ENCODE measurements around the gene STK39.
A peak's percentile ranks its signal among the peaks of the same experiment; 100 is the strongest.

The STK39 gene

GRCh38 chr2:168207851-168208250 lies 39.5 kb downstream of the STK39 start:
- DNase-seq = no peak

- DNase-seq = no peak
Measured at GRCh38 chr2:168203762-168204693, 43.4 kb downstream of the STK39 start.

DNA sequence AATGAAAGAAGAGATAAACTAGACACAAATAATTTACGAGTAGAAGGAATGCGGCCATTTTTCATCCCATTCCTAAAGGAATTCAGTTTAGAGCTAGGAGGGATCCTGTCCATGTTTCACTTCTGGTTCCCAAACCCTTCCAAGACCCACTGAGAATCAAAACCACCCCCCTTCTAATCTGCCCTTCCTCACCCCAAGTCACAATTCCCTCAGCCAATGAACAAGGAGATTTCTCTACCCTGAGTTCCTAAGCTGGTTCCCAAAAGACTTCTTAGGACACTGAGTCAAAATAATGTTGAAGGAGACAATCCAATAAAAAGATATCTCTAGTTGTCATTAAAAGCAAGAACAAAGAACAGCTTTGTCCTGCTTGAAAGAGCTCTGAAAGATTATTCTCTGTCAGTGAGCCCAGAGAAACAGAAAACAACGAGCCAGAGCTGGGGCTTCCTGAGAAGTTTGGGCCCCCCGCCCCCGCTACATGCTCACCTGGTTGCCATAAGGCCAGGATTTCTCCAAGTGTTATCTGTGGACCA lies 45.7 kb downstream of the STK39 start:
- no peak for DNase-seq

- no peak for DNase-seq
Measured at GRCh38 chr2:168200930-168201583, 46.3 kb downstream of the STK39 start.

DNA sequence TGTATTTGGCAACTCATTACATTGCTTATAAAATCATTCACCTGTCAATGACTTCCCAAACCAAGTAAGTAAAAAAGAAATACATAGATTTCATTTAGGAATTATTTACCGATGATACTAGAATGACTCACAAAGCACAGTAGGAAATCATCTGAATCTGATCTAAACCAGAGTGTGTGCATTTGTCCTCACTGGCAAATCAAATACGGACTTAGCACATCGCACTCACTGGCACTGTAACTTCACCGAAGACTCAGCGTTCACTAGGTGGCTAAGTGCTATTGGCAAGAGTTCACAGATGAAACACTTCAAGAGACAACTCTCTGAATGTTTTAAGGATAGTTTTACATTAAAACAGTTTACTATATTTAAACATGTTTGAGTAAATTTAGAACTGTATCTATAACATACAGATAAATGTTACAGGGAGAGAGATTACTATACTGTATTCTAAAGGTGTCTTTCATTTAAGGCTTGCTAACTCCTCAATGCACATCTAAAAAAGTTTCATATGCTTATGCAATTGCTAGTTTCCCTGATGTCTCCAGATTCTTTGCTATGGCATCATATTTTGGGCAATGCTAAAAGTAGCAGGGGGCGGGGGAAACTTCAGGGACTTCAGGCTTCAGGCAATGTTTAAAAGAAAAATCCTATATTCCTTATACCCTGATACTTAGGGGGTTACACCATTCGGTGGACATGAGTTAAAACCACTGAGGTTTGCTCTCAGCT lies 48.8 kb downstream of the STK39 start:
- no peak for DNase-seq

DNA sequence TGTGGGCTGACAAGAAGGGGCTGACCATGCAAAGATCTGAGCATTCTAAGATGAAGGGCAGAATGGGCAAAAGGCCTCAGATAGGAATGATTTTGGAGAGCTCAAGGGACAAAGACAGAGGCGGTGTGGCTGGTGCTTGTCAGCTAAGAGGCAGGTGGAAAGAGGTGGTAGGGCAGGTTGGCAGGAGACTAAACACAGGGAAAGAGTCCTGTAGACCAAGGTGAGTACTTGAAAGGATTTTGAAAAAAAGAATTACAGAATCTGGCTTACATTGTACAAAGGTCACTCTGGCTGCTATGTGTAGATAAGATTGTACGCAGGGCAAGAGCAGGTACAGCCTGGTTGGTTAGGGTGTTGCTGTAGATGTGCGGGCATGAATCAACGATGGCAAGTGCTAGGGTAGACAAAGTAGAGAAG lies 50.6 kb downstream of the STK39 start:
- no peak for DNase-seq

DNA sequence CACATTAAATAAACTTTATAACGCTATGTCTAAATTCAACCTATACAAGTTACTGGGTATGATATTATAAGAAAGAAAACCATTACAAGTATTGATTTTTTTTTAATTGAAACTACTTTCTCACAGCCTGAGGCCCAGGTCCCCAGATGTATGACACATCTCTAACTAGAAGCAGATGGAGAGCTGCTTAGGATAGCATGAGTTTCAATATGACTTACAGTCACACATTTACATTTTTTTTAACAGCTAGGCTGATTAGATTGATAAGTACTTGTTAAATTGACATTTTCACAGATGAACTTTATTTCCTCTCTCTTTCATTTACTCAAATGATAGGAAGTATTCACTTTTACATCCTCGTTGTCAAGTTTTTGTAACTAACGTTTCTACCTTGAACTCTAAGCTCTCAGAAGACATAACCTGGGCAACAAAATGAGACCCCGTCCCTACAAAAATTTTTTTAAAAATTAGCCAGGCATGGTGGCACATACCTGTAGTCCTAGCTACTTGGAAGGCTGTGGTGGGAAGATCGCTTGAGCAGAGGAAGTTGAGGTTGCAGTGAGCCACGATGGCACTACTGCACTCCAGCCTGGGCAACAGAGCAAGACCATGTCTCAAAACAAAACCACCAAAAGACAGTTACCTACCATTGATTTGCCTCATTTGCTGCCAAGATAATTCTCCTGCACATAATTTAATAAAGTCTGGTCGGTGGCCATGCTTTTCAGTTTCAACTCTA lies 52.4 kb downstream of the STK39 start:
- DNase-seq = peak; percentile 50 to 64

DNA sequence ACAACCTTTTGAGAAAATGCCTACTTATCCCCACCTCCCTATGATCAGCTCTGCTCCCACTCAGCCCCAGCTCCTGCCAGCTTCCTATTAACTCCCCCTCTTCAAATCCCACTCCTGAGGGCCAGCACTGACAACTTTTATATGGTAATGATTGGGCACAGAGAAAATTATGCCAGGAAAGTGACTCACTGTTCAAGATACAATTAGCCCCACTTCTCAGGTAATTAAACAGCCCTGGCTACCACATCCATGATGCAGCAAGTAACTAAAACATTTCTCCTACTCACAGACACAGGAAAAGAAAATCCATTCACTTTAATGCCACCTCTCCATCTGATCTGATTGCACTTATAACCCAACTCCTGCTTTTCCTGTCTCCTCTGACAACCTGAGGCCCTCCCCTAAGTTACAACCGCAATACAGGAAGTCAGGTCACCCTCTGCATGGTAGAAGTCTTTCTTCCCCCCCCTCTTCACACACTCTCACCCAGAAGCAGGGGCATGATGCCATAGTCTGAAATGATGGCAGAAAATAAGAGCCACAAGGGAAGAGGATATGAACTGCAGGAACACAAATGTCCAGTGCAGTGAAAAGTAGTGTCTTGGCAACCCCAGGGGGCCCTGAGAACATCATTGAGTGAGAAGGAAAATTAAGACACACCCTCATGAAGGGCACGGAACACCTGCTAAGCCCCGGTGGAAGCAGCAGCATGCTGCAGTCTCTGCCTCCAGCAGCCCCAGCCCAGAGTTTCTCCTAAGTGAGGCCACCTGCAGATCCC lies 54.4 kb downstream of the STK39 start:
- peak; percentile 41 to 43 for DNase-seq

- no peak for DNase-seq
Measured at GRCh38 chr2:168191955-168192785, 55.2 kb downstream of the STK39 start.

DNA sequence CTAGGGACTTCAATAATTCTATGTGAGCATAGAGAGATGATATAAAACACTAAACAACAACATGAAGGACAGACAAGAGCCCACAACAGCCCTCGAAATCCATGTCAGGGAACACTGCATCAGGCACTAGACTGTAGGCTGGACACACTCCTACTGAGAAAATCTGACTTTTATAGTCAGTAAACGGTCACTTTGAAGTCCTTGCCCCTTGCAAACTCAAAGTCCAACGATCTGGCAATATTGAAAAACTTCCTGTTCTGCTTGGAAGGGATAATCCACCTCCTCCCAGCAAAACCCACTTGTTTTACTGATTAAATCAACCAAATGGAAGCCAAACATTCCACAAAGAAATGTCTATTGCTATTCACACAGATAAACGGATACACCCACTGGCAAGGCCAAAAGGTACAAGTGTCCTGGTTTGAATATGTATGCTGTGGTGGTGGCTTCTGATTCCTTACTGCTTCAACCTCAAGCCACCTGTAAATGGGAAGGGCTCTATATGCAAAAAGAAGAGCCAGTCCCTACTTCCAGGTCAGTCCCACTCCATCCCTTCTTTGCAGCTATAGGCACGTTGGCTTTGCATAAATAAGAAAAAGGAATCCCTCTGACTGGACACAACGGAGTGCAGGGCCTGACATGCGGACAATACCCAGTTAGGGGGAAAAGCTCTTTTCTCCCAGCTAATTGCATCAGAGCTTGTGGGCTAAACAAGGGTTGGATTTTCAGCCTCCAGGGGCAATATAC lies 56.6 kb downstream of the STK39 start:
- DNase-seq = no peak

GRCh38 chr2:168189835-168190569 lies 57.4 kb downstream of the STK39 start:
- DNase-seq = no peak

DNA sequence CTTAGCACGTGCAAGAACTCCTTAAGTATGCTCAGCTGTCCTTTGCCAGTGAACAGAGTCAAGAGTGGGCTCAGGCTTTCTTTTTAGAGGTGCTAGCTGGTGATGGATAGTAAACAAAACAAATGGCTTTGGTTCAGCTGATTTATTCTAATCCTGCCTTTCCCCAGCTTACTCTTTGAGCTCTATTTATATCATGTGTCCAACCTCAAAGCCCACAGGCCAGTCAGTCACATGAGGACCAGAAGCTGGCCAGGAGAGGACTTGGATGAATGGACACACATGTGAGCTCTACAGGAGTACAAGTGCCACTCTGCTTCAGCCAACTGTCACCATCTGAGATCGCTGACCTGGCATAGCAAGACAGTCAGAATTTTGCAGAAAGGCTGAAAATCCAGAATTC lies 59.4 kb downstream of the STK39 start:
- no peak for DNase-seq

GRCh38 chr2:168186452-168186851 lies 60.9 kb downstream of the STK39 start:
- no peak for DNase-seq

GRCh38 chr2:168185583-168186274 lies 61.7 kb downstream of the STK39 start:
- DNase-seq = no peak

DNA sequence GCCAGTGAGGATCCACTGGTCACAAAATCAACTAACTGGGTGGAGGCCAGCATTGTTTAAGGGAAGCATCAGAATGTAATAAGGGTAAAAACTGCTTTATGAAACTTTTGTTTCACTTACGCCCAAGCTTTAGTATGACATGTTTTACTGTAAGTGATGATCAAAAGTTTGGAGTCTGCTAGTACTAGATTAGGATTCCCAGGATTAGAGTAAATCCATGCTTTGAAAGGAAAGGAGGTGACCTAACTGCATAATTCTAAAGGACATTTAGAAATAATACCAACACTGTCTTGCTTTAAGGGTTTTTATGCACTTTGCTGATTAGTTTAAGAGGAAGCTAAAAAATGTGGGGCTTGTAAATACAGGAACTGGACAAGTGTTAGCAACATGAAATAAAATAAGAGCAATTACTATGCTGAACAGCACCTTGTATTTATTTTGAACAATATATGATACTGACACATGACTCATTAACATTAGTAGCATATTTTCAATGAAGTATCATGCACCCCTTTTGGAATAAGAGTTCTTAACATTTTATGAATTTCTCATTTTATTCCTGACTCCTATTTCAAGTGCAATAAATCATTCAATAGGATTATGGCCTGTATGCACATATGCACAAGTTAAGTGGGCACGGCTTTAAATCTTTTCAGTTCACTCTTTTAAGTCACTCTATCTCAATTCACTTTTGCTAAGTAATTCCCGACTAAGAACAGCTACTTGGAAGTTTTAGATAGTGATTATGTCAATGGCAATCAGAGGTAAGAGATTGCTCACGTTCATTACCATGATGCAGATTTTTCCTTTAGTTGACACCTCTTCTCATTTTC lies 62.5 kb downstream of the STK39 start:
- no peak for DNase-seq

- no peak for DNase-seq
Measured at GRCh38 chr2:168183308-168183997, 63.9 kb downstream of the STK39 start.
